T-helper 2 cell treated with Interferon-gamma antibody and Interleukin-4, amounts not matched to agents 100 ng/mL and 5 ng/mL, for 36 hours (primary cell): Measurements from ENCODE around the gene WNT8A. TPM values are rescaled to one million over a fixed set of nuclear protein-coding genes. Genes with fewer than 3 reads are reported as not detected.

Experiments
- intact Hi-C: fragments of 100-400 bp; cut with micrococcal nuclease; formaldehyde crosslinking; loops from one replicate; pipeline ENCODE4 v1.15.1; 2023
- total RNA-seq: library from RNA; stranded (reverse); gene quantifications from 2 replicates; pipeline ENCODE4 v1.2.3, GENCODE V29; 2022

WNT8A gene
- total RNA-seq, 1 donor from 2014 or later, result not detected

DNA sequence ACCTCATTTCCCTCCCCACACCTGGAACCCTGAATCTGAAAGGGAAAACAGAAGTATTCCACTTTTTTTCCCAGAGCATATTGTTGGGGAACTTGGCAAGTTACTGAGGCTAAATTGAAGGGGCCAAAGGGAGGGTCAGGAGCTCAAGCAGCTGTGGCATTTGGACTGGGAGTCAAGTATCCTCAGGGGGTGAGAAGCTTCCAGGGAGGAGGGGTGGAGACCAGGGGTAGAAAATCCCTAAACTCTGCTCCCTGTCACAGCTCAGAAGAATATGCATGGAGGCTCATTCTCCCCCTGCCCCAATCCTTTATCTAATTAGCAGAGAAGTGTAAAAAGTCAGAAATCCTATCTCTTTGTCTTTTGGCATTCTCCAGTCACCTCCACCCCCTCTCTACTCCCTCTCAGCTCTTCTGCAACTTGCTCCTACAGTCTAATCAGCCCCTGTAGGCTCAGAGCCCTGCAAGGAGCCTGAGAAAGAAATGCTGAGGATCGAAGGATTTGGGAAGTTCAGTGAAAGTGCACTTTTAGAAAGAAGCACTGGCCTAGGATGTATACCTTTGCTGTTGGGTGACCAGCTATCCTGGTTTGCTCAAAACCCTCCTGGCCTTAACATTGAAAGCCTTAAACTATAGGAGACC is 5.7 kb upstream of the WNT8A start:
- intact Hi-C loops, result no loop called here

DNA sequence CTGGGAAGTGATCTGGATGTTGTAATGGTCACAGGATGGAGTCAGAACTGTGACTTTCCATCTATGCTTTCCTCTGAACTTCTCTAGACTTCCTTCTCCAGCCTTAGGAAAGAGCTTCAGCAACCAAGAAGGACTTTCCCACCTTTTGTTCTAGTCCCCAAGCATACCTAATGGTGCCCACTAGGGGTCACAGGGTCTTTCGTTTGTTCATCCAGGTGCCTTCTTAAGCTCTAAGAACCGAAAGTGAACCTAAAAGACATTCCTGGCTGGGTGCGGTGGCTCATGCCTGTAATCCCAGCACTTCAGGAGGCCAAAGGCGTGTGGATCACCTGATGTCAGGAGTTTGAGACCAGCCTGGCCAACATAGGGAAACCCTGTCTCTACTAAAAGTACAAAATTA is 1.8 kb upstream of the WNT8A start:
- intact Hi-C loops, result no loop called here

DNA sequence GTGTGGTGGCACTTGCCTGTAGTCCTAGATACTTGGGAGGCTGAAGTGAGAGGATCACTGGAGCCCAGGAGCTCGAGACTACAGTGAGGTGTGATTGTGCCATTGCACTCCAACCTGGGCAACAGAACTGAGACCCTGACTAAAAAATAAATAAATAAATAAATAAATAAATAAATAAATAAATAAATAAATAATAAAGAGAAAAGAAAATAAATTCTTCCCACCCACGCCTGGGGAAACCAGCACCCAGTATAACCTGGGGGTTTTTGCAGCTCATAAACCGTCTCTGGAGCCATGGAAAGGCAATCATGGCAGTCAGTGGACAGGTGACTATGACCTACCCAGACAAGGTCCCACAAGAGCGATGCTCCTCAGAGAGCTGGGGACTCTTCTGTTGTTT is 7.9 kb downstream of the WNT8A start:
- intact Hi-C loops, result no loop called here

DNA sequence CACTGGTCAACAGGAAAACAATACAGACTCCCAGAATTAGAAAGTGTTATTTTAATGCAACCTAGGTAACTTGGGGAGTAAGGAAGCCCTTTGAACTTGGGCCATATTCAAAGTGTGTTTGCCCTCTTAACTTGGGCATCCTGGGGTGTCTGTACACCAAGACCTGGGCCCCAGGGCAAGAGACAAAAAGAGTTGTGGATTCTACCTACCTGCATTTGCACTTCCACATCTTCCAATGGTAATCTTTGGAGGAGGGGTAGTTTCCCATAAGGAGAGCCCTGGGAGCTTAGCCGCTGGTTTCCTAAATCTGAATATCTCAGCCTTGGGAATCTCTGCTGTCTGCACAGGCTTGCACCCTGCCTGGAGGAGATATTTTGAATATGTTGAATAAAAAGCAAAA is 8.5 kb downstream of the WNT8A start:
- intact Hi-C loops, result no loop called here

DNA sequence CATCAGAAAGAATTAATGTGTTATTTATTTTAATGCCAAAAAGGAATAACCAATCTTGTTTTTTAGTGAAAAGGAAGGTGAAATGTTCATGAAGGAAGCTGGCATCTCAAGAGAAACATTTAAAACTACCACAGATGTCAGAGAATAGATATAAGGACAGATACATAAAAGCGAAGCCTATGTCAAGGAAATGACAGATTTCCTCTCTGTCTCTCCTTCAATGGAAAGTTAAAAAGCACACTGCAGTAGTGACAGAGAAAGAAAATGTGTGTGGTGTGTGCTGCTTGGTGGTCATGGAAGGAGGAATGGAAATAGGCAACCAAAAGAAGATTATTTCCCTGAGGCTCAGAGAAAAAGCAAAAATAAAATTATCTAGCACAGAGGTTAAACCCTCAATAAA is 9.2 kb downstream of the WNT8A start:
- intact Hi-C loops, result no loop called here

DNA sequence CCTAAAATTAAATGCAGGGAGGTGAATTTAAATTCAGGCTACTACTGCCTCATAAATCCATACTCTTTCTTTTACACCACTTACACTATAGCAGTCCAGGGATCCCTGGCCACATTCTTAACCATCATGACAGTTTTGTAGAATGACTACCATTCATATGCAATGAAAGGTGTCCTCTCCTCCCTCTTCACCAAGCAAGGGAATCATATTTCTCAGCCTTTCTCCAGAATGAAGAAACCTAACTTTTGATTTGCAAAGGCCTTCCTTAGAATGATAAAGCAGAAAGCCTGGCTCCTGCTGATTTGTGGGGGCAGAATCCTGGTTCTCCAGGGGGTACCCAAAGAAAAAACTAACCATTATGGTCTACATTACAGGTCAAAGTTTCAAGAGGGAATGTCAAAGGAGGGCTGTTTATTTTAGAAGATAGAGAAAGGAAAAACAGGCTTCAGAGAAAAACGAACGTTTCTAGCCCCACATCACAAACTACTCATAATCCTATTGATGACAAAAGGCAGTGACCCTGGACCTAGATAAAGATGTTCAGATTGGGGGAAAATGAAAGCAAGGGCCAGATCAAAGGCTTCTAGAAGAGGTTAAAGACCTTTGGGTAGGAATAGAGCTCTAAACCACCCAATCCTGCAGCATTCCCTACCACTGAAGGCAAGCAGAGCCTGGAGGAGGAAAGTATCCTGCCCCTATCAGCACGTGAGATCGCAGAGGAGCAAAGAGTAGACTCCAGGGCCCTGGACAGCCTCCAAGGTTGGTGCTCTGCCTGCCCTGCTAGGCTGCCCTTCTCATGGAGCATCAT is 11.5 kb downstream of the WNT8A start:
- intact Hi-C loops, result no loop called here

DNA sequence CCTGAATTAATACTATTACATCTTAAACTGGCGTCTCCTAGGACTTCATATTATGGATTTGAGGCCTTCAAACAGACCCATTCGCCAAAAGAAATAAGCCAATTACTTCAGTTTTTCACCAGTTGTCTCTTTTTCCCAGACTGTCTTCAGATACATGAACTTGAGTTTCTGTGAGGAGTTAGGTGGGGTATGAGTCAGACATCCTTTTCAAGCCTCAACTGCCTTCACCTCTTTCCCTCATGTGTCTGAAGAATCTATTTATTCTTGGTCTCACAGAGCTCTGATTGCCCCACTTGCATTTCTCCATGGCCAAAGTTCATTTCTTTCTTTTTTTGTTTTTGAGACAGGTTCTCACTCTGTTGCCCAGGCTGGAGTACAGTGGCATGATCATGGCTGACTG is 12.5 kb downstream of the WNT8A start:
- intact Hi-C loops, result no loop called here

DNA sequence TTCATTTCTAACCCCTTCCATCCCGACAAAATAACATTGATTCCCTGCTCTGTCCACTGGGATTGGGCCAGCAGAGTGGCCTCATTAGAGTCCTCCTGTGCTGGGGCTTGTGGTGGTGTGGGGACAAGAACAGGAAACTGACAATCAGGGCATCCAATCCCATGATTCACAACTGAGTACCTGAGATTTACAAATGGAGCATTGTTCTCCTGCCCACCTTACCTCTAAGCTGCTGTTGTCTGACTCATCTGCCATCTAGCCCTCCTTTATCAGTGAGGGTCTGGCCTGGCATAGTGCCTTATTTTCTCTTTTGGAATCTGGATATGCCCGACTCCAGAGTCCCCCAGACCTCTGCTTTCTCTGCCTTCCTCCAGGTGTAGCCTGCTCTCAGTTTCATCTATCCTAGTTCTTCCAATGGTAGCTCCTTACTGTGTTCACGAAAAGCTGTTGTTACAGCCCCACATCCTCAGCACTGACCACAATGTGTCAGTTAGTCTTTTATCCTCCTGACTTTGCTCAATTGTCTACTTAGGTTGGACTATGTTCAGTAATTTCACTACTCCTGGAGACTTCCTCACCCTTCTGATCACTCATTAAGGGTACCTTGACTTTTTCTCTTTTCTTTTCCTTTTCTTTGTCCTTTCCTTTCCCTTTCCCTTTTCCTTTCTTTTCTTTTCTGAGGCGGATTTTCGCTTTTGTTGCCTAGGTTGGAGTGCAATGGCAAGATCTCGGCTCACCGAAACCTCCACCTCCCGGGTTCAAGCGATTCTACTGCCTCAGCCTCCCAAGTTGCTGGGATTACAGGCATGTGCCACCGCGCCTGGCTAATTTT is 13.4 kb downstream of the WNT8A start:
- intact Hi-C loops, result no loop called here

DNA sequence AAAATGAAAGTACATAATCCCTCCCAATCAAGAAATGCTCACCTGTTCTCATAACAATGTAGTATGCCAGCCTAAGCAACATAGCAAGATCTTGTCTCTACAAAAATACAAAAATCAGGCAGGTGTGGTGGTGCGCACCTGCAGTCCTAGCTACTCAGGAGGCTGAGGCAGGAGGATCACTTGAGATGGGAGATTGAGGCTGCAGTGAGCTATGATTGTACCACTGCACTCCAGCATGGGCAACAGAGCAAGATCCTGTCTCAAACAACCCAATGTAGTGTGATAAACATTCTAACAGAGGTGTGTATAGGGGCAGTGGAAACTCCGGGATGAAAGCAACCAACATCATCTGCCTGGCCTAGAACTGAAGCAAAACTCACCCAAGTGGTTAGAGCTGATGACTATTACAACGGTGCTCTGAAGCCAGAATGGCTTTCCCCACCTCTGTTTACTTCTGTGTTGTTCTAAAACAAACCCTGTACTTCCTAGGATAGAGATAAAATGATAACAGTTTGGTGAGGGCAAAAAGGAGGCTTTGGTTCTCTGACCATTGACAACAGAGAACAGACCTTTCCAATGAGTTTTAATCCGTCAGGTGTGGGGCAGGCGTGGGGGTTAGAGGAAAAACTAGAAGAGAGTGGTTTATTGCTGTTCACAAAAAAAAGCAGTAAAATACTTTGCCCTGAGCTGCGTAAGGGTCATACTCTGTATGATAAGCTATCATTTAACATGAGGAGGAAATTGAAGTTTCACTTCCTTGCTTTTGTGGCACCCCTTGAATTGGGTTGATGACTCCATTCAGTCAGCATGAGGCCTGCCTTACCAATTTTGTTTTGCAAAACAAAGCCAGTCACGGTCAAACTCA is 18.9 kb downstream of the WNT8A start:
- intact Hi-C loops, result no loop called here

DNA sequence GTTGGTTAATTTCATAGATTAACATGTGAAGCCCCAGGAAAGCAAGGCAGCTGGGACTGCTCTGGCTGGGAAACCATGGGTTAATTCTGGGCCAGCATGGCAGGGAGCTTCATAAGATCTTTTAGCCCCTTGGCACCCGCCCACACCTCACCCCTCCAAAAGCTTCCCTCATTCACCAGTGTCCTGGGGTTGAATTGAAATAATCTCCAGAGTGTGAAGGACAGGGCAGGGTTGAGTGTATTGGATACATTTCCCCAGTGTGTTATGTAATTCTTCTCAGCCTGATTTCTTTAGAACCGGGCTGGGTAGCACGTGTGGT is 19.4 kb downstream of the WNT8A start:
- intact Hi-C loops, result no loop called here

DNA sequence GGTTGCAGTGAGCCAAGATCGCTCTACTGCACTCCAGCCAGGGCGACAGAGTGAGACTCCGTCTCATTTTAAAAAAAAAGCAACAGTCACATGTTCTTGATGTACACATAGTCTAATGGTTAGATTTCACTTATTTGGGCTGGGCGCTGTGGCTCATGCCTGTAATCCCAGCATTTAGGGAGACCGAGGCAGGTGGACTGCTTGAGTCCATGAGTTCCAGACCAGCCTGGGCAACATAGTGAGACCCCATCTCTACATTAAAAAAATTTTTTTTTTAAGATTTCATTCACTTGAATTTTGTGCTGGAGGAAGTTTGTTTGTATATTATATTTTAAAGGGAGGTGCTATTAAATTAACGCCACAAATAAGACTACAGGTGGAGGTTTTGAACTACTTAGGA is 21.9 kb downstream of the WNT8A start:
- intact Hi-C loops, result no loop called here

DNA sequence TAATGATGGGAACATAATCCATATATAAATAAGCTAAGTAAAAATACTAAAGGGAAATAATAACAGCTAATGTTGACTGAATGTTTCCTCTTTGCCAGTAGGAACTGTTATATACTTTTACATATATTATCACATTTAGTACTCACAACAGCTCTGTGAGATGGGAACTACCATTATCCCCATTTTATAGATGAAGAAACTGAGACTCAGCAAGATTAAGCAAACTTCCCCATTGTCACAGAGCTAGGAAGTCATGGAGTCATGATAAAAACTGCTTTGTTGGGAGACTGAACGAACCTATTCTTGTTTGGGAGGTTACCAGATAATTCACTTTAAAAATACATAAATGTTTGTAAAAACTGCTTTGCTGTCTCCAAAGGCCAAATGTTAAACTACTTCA is 23.4 kb downstream of the WNT8A start:
- intact Hi-C loops, result no loop called here

DNA sequence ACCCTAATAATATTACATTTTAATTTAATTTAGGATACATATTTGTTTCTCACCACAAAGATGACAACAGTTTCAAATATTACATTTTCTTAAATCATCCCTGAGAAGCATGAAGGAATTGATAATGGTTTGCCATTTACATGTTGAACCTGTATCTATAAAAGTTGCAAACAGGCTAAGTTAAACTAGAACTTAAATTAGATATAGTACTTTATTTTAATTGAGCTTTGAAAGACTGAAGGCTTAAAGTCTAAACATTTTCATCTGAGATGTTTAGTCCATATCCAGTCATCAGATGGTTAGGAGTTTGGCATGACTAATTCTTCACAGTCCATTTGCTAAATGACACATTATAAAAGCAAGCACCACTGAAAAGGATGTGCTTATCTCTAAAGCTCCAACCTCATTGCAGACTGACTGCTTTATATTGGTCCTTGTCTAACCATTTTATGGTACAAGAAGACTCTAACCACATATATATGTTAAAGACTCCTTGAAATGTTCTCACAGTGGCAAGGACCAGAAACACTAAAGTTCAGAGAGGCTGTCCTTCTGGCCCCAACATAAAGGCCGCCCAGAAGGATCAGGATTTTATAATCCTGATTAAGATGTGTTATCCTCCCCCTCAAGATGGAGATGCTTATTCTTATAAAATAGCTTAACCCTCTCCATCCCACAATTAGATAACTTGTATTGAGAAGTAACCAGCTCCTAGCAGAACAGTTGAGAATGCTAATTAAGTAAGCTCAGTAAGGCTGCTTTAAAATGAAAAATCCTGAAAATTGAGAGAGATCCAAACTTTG is 25.8 kb downstream of the WNT8A start:
- intact Hi-C loops, result no loop called here

DNA sequence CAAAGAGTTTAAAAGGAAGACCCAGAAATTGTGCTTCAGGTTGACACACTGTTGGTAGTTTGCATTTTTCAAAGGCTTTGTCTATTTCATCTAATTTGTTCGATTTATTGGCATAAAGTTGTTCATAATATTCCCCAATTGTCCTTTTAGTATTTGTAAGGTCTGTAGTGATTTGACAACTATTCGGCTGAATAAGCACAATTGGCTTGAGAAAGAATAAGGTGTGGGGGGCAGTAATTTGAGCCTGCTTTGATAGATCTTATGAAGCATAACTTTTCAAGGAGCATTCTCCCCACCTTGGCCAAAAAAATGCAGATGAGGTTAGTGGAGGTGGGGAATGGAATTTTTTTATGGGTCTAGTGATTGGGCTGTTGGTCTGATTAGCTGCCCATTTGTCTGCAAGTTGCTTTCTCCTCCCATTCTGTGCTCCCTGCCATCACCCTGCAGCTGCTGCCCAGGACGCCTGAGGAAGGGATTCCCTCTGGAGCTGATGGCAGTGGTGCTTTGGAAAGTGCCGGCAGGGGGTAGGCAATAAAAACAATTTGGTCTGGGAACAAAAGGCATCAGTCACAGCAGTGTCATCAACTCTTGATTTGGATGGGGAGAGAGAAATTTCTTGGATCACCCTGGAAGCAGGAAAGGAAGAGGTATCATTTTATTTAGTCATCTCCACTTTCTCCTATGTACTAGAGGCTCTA is 26.6 kb downstream of the WNT8A start:
- intact Hi-C loops, result no loop called here

DNA sequence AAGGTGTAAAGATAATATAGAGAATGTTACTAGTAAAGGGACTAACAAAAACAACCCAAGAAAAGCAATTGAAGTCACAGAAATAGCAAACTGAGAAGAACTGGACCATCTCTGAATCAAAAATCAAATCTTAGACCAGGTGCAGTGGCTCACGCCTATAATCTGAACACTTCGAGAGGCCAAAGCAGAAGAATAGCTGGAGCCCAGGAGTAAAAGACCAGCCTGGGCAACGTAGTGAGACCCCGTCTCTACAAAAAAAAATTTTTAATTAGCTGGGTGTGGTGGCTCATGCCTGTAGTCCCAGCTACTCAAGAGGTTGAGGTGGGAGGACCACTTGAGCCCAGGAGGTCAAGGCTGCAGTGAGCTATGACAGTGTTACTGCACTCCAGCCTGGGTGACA is 27.3 kb downstream of the WNT8A start:
- intact Hi-C loops, result no loop called here

DNA sequence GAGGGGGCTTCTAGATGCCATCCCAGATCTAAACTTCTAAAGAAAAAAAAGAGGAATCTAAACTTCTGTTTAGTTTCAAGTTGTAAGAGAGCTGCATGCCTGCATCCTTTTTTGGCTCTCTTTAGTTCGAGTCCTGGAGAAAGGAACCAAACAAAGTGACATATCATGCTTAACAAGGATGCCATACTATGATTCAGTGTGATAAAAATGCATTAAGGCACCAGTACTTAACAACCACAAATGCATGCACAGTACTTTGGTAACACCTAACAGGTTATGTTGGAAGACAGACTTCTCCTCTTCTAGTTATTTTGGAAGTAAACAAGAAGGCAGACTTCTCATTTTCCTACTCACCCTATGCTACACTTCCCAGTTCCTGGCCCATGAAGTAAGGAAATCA is 28.1 kb downstream of the WNT8A start:
- intact Hi-C loops, result no loop called here

DNA sequence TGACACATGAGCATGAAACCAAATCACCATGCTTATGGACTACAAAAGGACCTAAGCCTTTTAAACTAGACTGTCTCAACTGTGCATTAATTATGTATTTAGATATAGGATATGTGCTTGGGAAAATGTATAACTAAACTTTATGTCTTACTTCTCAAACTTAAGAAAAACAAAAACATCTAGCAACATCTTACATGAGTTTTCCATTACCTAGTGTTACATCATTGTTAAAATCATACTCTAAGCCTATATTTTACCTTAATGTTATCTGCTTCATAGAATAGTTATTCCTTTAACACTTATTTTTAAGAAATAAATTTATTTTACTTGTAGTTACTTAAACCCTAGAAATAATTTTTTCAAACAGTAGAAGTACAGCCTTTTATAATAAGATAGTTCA is 31.4 kb downstream of the WNT8A start:
- intact Hi-C loops, result no loop called here

DNA sequence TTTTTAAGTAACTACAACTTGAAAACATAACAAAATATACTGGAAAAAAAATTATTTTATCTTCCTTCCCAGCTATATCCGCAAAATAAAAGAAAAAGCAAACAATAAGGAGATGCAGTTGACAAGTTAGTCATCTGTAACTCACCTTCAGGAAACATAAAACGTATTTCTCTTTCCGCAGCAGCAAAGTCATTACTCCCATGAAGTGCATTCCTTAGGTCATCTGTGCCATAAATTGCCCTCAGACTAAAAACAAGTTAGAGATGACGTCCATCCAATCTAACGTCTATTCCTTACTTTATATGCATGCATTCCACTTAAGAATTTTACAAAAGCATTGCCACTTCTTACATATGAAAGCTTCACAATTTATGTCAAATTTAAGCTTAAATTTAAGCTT is 44.5 kb downstream of the WNT8A start:
- intact Hi-C loops, result no loop called here

DNA sequence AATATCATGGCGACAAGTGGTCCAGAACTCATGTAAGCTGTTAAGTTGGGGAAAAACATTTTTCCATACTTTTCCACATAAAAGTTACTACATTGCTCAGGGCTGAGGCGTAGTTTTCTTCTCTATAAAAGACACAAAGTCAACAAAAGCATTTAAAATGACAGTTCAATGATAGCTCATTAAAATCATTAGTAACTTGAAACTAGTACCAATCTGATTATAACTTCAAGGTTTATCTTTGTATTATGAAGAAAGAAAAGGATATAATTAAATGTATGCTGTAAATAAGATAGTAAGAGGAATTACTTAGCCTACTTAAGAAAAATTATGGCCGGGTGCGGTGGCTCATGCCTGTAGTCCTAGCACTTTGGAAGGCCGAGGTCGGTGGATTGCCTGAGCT is 45.5 kb downstream of the WNT8A start:
- intact Hi-C loops, result no loop called here

DNA sequence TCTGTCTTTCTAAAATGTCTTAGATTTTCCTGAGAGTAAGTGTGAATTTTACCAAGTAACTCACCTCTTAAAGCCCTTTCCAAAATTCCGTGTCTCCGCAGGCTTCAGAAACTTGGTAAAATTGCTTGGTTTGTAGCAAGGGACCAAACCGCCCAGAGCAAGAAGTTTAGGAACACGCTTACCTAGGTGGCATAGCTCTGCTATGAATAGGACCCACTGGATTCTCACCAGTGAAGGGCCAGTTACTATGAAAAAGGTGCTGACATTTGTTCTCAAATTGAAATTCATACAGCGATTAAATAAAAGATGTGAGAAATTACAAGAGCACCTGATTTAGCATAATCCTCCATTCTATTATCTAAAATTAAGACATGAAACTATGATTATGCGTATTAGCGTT is 48.7 kb downstream of the WNT8A start:
- intact Hi-C loops, result loop anchor here (10.0 kb wide), 2 partner anchors 378 to 508 kb away; partner anchors contain the start of gene HNRNPA0
